ENCODE results near the gene CYP2D6.
A peak's percentile ranks its signal among the peaks of the same experiment; 100 is the strongest.
"Not testable (repeated sequence)": the region's sequence is repeated elsewhere in the genome, so short reads cannot be mapped to it uniquely, and the experiment has no call there.

Gene CYP2D6

GRCh38 chr22:42131562-42131961 is 952 bp upstream of the CYP2D6 start:
- no peak for DNase-seq

- not testable (repeated sequence) for DNase-seq
These were observed 428 bp downstream of the CYP2D6 start for GRCh38 chr22:42130182-42130581.

GRCh38 chr22:42128776-42129694 is 1.6 kb downstream of the CYP2D6 start:
- peak; percentile 1 for DNase-seq

- DNase-seq: not testable (repeated sequence)
These were observed 2.6 kb downstream of the CYP2D6 start for GRCh38 chr22:42128007-42128406.

- DNase-seq: no peak
These were observed 3.0 kb downstream of the CYP2D6 start for GRCh38 chr22:42127606-42128005.

- not testable (repeated sequence) for DNase-seq
These were observed 7.1 kb downstream of the CYP2D6 start for GRCh38 chr22:42123529-42123928.

- not testable (repeated sequence) for DNase-seq
These were observed 10.2 kb downstream of the CYP2D6 start for GRCh38 chr22:42120231-42121021.

- DNase-seq: no peak
These were observed 13.7 kb downstream of the CYP2D6 start for GRCh38 chr22:42116848-42117424.

- not testable (repeated sequence) for DNase-seq
These were observed 15.2 kb downstream of the CYP2D6 start for GRCh38 chr22:42115420-42115830.

- no peak for DNase-seq
These were observed 15.9 kb downstream of the CYP2D6 start for GRCh38 chr22:42114721-42115120.

- not testable (repeated sequence) for DNase-seq
These were observed 17.8 kb downstream of the CYP2D6 start for GRCh38 chr22:42112793-42113192.

GRCh38 chr22:42111798-42112197 is 18.8 kb downstream of the CYP2D6 start:
- DNase-seq: no peak

GRCh38 chr22:42108848-42109247 is 21.8 kb downstream of the CYP2D6 start:
- DNase-seq: no peak

- not testable (repeated sequence) for DNase-seq
These were observed 26.2 kb downstream of the CYP2D6 start for GRCh38 chr22:42104332-42104860.

GRCh38 chr22:42101199-42101598 is 29.4 kb downstream of the CYP2D6 start:
- DNase-seq: no peak

GRCh38 chr22:42091455-42091782 is 39.2 kb downstream of the CYP2D6 start:
- no peak for DNase-seq

GRCh38 chr22:42090596-42091454 is 39.8 kb downstream of the CYP2D6 start, which contains the start of gene NDUFA6:
Gene NDUFA6, minus strand, starts transcription at chr22:42090772. Its CDS starts 28 bp downstream, at chr22:42090744.
- DNase-seq: peak; percentile 98

GRCh38 chr22:42086051-42086450 is 44.6 kb downstream of the CYP2D6 start:
- DNase-seq: no peak

- DNase-seq: no peak
These were observed 45.7 kb downstream of the CYP2D6 start for GRCh38 chr22:42084874-42085273.

GRCh38 chr22:42083119-42083518 is 47.5 kb downstream of the CYP2D6 start:
- no peak for DNase-seq

GRCh38 chr22:42080287-42080686 is 50.3 kb downstream of the CYP2D6 start:
- DNase-seq: no peak

All from DMS153 (cell line).